CD4-positive, alpha-beta T cell treated with Interleukin-4 for 1 hour (primary cell): Measurements from ENCODE around the gene ANXA4.
"Not testable (repeated sequence)": the region's sequence is repeated elsewhere in the genome, so short reads cannot be mapped to it uniquely, and the experiment has no call there.

Experiments
- DNase-seq, 2 donors: peaks; one replicate each; pipeline ENCODE4 v3.0.0-alpha.2; 2020 to 2022

The ANXA4 gene

GRCh38 chr2:69755862-69756467, 14.0 kb downstream of the ANXA4 start:
- no peak for DNase-seq

- DNase-seq: no peak
These were observed 20.1 kb downstream of the ANXA4 start for GRCh38 chr2:69762025-69762424.

- DNase-seq: no peak
These were observed 20.9 kb downstream of the ANXA4 start for GRCh38 chr2:69762513-69763494.

- DNase-seq: not testable (repeated sequence)
These were observed 21.9 kb downstream of the ANXA4 start for GRCh38 chr2:69763831-69764230.

GRCh38 chr2:69764286-69765095, 22.6 kb downstream of the ANXA4 start:
- DNase-seq: no peak

GRCh38 chr2:69765096-69765380, 23.1 kb downstream of the ANXA4 start:
- DNase-seq: no peak

- no peak for DNase-seq
These were observed 24.1 kb downstream of the ANXA4 start for GRCh38 chr2:69766014-69766413.

- DNase-seq: no peak
These were observed 25.1 kb downstream of the ANXA4 start for GRCh38 chr2:69767034-69767433.

GRCh38 chr2:69768235-69768634, 26.3 kb downstream of the ANXA4 start:
- DNase-seq: no peak

GRCh38 chr2:69768789-69769188, 26.9 kb downstream of the ANXA4 start:
- DNase-seq: no peak

GRCh38 chr2:69769272-69769671, 27.3 kb downstream of the ANXA4 start:
- DNase-seq: no peak

GRCh38 chr2:69770193-69770702, 28.3 kb downstream of the ANXA4 start:
- DNase-seq: peak; percentile 40 to 50

- no peak for DNase-seq
These were observed 28.8 kb downstream of the ANXA4 start for GRCh38 chr2:69770747-69771146.

GRCh38 chr2:69771461-69771860, 29.5 kb downstream of the ANXA4 start:
- DNase-seq: no peak

- DNase-seq: no peak
These were observed 31.3 kb downstream of the ANXA4 start for GRCh38 chr2:69773206-69773605.

GRCh38 chr2:69774258-69774983, 32.5 kb downstream of the ANXA4 start:
- DNase-seq: not testable (repeated sequence)

- DNase-seq: peak in 1 of 2 donors; percentile 45
These were observed 33.3 kb downstream of the ANXA4 start for GRCh38 chr2:69774984-69775982.

- DNase-seq: no peak
These were observed 35.2 kb downstream of the ANXA4 start for GRCh38 chr2:69776886-69777785.

GRCh38 chr2:69777786-69778105, 35.8 kb downstream of the ANXA4 start:
- no peak for DNase-seq

GRCh38 chr2:69779258-69780001, 37.5 kb downstream of the ANXA4 start:
- no peak for DNase-seq
